HG03378 (cell line): ENCODE results near the gene MIA3.
A peak's percentile ranks its signal among the peaks of the same experiment; 100 is the strongest.
"Not testable (repeated sequence)": the region's sequence is repeated elsewhere in the genome, so short reads cannot be mapped to it uniquely, and the experiment has no call there.

Experiments used
- ATAC-seq: cut with Tn5 transposase; IDR thresholded peaks from one replicate; pipeline ENCODE4 v1.9.1; 2021; ENCODE audit warnings: mild to moderate bottlenecking, moderate library complexity; ENCODE audit not compliant: unreplicated experiment

MIA3 gene

GRCh38 chr1:222665964-222666363, 48.1 kb downstream of the MIA3 start:
- ATAC-seq = no peak

GRCh38 chr1:222668184-222668583, 50.3 kb downstream of the MIA3 start:
- ATAC-seq = not testable (repeated sequence)

- ATAC-seq = not testable (repeated sequence)
These were observed 51.2 kb downstream of the MIA3 start for GRCh38 chr1:222669107-222669506.

DNA sequence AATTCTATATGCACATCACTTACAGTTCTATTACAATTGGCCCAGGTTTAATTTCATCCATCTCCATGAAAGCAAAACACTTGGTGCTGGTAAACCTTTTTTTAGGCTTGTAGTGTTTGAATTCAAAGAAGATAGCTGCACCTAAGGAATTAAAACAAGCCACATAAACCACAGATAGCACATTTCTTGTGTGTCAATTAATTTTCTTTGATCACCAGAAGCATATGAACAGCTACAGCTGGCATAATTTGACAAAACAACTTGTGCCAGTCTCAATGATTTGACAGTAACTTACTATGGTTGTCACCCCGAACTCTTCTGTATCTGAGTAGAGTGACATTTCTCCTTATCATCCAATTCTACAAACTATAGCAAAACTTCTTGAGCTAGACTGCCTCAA, 52.2 kb downstream of the MIA3 start:
- no peak for ATAC-seq

DNA sequence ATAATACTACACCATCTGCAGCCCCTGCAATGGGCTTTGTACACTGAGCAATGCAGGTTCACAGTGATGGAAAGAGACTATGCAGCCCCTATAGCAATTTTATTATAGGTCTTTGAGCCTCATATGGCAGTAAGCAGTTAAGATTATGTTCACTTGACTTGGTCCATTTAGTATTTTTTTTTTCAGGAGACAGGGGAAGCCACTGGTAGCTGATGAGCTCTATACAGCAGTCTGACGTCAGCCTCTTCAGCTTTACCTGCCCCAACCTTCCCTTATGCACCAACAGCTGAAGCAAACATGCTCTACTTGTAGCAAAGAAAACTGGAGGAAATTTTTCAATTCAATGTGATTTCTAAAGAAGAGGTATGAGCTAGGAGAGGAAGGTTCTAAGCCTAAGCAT, 62.2 kb downstream of the MIA3 start:
- no peak for ATAC-seq

DNA sequence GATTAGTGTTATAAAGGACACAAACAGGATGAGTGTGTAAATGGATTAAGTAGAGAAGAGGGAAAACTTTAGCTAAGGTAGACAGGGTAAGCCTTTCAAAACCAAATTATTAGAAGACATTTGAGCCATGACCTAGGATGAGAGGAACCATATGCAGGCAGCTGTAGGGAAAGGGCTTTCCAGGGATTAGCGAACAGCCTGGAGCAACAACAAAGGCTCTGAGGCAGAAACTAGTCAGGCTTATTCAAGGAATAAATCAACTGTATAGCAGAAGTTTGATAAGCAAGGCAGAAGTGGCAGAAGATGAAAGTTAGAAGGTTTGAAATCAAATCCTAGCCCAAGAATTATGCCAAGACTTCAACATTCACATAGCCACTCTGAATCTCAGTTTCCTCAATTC, 73.1 kb downstream of the MIA3 start:
- ATAC-seq = no peak

GRCh38 chr1:222694927-222695326, 77.0 kb downstream of the MIA3 start:
- ATAC-seq = no peak

DNA sequence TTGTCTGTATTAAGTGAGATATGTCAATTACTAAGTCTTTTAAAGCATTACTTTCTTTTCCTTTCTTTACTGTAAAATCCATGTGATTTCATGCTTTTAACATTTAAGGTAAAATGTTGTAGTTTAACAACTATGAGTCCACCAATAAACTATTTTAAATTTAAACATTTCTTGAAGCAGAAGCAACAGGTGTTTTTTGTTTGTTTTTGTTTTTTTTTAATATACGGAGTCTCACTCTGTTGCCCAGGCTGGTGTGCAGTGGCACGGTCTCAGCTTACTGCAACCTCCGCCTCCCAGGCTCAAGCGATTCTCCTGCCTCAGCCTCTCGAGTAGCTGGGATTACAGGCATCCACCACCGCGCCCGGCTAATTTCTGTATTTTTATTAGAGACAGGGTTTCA, 78.8 kb downstream of the MIA3 start:
- no peak for ATAC-seq

GRCh38 chr1:222697203-222697602, 79.3 kb downstream of the MIA3 start:
- no peak for ATAC-seq

GRCh38 chr1:222697826-222698225, 79.9 kb downstream of the MIA3 start:
- ATAC-seq = no peak

GRCh38 chr1:222702210-222702609, 84.3 kb downstream of the MIA3 start:
- no peak for ATAC-seq

DNA sequence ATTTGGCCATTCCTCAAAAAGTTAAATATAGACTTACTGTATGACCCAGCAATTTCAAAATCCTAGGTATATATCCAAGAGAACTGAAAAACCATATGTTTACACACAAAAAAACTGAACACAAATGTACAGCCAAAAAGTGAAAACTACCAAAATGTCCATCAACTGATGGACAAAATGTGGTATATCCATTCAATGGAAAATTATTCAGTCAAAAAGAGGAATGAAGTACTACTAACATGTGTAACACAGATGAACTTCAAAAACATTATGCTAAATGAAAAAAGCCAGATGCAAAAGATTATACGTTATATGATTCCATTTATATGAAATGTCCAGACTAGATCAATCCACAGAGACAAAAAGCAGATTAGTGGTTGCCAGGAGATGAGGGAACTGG, 86.4 kb downstream of the MIA3 start:
- ATAC-seq = no peak

GRCh38 chr1:222706815-222707214, 88.9 kb downstream of the MIA3 start:
- no peak for ATAC-seq

DNA sequence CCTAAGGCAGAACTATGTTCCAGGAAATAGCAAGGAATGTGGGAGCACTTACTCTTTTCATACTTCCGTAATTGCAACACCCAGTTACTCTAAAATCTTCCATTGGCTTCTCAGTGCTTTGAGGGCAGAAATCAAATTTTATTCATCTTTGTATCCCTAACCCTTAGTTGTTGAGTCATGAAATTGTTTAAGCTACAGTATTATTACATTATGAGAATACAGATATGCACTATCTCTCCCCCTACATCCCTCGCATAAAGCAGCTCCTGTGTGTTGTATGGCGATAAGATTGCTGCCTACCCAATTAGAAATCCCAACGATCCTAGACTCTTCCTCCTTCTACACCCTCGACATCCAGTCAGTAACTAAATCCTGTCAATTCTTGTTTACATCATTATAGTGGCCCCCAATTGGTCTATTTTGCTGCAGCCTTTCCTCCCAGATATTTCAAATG, 91.8 kb downstream of the MIA3 start:
- ATAC-seq = no peak

GRCh38 chr1:222711319-222712252, 93.7 kb downstream of the MIA3 start:
- peak; percentile 30 for ATAC-seq

DNA sequence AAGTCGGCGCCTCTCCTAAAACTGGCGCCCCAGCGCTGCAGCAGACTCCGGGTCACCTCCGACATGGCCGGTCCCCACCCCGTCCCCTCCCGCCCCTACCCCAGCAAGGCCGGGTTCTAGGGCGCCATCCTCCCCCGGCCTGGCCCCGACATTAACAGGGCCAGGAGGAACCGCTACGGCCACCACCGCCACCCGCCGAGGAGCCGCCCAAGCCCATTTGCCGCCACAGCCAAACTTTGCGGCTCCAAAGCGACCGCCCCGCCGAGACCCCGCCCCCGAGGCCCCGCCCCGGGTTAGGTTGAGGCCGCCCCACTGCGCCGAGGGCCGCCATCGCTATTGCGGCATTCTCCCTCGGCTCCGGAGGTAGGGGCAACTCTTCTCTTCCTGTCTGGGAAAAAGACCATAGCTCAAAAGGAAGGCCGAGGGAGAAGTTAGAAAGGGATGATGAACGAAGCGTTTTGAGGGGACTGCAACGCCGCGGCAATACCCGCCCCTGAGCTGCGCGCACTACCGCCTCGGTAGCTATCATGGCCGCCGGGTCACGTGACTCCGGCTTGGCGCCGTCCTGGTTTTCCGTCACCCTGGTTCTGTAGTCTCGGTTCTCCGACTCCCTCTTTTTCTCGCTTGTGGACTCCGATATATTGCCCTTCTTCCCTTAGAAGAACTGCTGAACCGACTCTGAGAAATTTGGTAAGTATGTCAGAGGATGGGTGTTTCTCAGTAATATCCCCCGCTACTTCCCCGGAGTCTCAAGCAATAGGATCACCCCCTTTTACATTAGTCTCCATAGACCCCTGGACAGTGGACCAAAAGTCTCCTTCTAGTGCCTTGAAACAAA, 94.6 kb downstream of the MIA3 start, which contains the start of the genes AIDA and BROX:
AIDA (minus strand) TSS at position 239 of the 838 bp plus-strand sequence; CDS start at position 65, 174 bp downstream.
BROX (plus strand) TSS at position 312 of the 838 bp plus-strand sequence. CDS start 3,136 bp downstream, outside the sequence.
- peak; percentile 59 for ATAC-seq

GRCh38 chr1:222713091-222713961, 95.4 kb downstream of the MIA3 start:
- ATAC-seq = peak; percentile 63

DNA sequence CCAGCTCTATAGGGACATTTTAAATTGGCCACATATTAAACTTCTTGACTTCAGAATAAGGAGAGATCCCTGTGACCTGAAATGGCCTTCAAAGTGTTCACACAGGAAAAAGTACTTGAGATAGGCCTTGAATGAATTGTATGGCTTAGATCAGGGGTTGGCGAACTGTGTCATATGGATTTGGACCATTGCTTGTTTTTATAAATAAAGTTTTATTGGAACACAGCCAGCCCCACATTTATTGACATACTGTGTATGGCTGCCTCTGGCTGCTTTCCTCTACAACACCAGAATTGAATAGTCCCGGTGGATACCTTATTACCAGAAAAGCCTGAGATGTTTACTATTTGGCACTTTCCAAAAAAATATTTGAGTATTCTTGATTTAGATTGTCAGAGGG, 98.5 kb downstream of the MIA3 start:
- no peak for ATAC-seq
